Neural progenitor cell (in vitro differentiated cells): Measurements from ENCODE around the gene ZNF521.

Experiments
- CTCF ChIP-seq: fragments of 200-600 bp; sonication (generic); IDR thresholded peaks from 2 replicates; pipeline ENCODE4 v1.5.1; 2017; ENCODE audit warnings: antibody characterized with exemption, mild to moderate bottlenecking
- EZH2 ChIP-seq: fragments of 200-600 bp; sonication (generic); IDR thresholded peaks from 2 replicates; pipeline ENCODE4 v1.6.1; 2017; ENCODE audit warnings: antibody characterized with exemption, mild to moderate bottlenecking, moderate library complexity
- EZH2phosphoT487 ChIP-seq: fragments of 200-600 bp; sonication (generic); IDR thresholded peaks from 2 replicates; pipeline ENCODE4 v1.6.1; 2017; ENCODE audit warnings: antibody characterized with exemption

DNA sequence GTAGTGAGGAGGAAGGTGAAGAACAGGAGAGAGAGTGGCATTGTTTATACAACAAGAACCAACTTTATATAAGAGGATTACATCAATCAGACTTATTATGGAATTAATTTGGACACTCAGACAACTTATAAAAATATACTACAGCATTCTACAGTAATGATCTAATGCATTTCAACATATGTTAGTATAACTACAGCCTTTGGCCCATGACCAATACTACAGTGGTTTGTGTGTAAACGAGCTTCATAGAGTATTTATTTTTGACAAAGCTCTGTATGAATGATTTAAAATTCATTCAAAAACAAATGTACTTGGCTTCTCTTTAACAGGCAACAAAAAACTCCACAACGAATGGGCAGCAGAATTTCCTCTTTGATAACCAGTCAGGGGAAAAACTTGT, 72.8 kb downstream of the ZNF521 start:
- no peak for TF ChIP-seq CTCF
- TF ChIP-seq EZH2: no peak
- TF ChIP-seq EZH2phosphoT487: no peak
